HG02678 (cell line): Measurements from ENCODE around the gene C3orf18.

Experiments used
- ATAC-seq: cut with Tn5 transposase; IDR thresholded peaks from one replicate; pipeline ENCODE4 v1.9.1; 2021; ENCODE audit warnings: mild to moderate bottlenecking, moderate library complexity; ENCODE audit not compliant: unreplicated experiment

Gene C3orf18

GRCh38 chr3:50604110-50604621 is 36.6 kb upstream of the C3orf18 start:
- ATAC-seq, result no peak

- no peak for ATAC-seq
These were observed 35.9 kb upstream of the C3orf18 start for GRCh38 chr3:50603261-50604109.

GRCh38 chr3:50602595-50603191 is 35.1 kb upstream of the C3orf18 start:
- no peak for ATAC-seq

GRCh38 chr3:50600841-50601591 is 33.5 kb upstream of the C3orf18 start:
- ATAC-seq, result peak; percentile 62

- ATAC-seq, result no peak
These were observed 32.7 kb upstream of the C3orf18 start for GRCh38 chr3:50600141-50600753.

DNA sequence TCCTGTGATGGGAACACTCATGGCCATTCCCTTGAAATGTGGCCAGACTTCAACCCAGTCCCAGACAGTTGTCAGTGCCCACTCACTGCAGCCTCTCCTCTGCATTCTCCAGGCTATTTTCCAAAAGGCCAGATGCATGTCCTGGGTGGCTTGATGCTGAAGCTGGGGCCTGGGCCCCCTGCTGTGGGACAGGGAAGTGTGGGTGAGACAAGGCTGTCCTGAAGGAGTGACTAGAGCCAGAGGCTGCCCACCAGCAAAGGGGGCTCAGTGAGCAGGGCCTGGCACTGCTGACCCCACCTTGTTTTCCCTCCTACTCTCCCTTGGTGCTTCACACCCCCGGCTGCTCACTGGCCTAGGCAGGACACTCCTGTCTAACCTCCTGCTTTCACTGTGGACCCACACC is 32.2 kb upstream of the C3orf18 start:
- no peak for ATAC-seq

DNA sequence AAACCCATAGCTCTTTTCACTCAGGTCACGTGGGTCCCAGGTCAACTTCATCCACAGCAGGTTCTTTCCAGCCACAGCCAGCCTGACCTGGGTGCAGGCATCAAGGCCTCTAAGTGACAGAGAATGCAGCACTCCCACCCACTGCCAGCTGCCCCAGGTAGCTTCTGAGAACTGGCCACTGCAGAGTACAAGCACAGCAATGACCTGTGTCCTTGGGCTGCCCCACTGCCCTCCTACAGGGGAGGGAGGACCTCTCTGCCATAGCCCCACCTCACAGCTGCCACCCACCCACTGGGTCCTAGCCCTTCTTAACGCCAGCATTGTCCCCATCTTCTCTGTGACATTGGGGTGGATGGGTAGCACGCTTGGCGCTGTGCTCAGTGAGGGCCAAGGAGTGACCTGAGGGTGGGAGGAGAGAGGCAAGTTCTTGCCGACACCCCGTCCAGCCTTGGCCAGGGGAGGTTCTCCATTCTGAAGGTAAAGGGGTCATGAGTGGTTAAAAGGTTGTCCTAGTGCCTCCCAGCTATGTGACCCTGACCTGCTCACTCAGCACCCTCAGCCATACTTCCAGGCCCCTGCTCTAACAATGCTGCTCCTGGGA is 31.7 kb upstream of the C3orf18 start:
- no peak for ATAC-seq

DNA sequence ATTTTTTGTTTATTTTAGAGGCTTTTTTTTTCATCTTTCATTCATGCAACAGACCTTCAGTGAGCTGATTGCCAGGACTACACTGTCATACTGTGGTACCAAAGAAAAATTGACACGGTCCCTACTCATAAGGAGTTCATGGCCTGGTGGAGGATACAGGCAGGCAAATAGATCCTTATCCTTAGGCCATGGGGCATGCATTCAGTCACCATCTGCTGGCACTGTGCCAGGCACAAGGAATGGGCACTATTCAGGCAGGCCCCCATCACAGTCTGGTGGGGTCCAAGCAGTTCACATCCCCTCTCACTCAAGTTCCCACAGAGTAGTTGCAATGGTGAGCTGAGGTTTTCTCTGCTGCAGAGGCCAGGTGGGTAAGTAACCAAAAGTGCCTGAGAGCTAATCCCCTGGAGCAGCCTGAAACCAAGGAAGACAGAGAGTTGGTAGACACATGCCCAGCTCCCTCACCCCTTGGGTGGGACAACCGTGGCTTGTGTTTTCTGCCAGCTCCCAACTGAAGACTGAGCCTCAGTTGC is 26.8 kb upstream of the C3orf18 start:
- no peak for ATAC-seq

GRCh38 chr3:50592568-50592967 is 25.0 kb upstream of the C3orf18 start:
- ATAC-seq, result no peak

- ATAC-seq, result no peak
These were observed 23.7 kb upstream of the C3orf18 start for GRCh38 chr3:50591196-50591741.

- no peak for ATAC-seq
These were observed 21.3 kb upstream of the C3orf18 start for GRCh38 chr3:50588759-50589433.

GRCh38 chr3:50587806-50588758 is 20.5 kb upstream of the C3orf18 start:
- ATAC-seq, result peak; percentile 49

DNA sequence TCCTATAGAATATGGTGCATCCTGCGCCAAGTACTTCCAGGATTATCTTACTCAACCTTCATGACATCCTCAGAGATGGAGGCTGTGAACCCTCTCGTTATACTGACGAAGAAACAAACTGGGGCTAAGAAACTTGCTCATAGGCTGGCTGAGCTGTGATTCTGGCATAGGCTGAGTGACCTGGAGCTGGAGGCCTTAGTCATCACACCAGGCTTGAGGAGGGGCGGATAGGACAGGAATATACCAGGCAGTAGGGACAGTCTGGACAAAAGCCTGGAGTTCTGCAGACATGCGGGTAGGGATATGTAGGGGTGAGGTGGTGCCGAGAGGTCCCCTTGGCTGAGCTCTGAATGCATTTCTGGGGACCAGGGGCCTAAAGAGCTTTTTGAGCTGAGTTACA is 19.8 kb upstream of the C3orf18 start:
- ATAC-seq, result no peak

DNA sequence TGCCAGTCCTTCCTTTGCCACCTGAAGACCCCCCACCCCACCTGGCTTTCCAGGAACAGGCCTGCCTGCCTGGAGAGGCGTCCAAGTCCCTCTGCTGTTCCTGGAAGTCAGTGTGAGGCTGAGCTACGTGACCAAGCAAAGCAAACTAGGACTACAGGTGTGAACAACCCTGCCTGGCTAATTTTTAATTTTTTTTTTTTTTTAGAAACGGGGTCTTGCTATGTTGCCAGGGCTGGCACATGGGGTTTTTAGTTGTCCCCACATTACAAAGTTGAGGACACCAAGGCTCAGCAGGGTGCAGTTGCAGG is 19.2 kb upstream of the C3orf18 start:
- no peak for ATAC-seq

DNA sequence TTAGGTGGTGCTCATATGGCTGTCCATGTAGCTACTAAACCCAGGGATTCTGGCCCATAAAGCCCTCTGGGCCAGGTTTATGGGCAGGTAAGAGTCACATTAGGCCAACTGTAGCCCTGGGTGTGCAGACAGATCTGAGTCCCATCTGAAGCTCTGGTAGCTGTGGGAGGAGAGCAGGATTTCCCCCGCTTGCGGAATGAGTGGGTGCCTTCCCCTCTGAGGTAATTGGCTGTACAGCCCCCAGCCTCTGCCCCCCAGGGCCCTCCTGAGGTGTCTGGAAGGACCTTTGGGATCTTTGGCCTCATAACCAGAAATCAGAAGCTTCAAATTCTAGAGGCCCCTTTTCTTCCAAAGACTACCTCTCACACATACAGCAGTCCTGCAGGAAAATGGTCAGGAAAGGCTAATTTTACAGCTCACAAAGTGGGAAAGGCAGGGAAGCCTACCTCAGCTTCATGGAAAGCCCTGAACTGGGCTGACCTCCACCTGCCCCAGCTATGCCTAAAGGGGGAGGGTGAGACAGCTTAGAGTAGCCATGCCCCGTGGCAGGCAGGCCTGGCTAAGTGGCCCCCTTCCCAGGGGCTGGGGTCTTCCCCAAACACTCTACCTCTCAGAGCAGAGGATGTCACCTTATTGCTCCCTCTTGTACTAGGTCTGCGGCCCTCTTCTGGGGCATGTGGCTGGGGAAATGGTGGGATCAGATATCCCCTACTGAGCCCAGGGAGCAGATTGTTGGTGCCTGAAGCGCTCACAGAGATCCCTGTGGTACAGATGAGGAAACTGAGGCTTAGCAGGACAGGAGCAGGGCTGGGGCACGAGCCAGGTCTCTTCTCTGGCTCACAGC is 18.6 kb upstream of the C3orf18 start:
- ATAC-seq, result no peak

- no peak for ATAC-seq
These were observed 16.8 kb upstream of the C3orf18 start for GRCh38 chr3:50584391-50584790.

DNA sequence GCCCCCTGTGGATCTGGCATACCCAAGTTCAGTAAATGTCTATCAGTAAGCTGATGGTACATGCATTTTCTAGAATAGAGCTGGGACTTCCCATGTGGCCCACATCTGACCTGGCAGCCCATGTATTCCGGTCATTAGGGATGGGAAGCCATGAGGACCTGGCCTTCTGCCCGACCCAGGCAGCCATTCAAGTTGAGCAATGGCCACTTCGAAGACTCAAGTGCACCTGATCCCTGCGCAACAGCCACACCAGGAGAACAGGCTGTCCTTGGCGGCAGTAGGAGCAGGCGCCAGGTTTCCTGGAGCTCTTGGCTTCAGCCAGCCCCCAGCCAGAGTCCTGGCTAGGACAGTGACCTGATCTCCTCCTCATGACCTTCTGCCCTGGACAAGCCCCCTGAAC is 16.4 kb upstream of the C3orf18 start:
- no peak for ATAC-seq

- ATAC-seq, result no peak
These were observed 14.5 kb upstream of the C3orf18 start for GRCh38 chr3:50582083-50582482.
